ENCODE results near the gene IFT122.

The IFT122 gene

GRCh38 chr3:129528589-129529100, 88.6 kb downstream of the IFT122 start, which contains the start of gene RHO:
Gene RHO (plus strand): TSS chr3:129528639. CDS start chr3:129528734, 95 bp downstream.
- Histone ChIP-seq H3K27me3 (ENCODE audit: insufficient read depth, poor library complexity, severe bottlenecking) (no peaks in the 10 kb centered on the region), H3K27ac (replicated peaks) (no peak within 1 kb of the TSS), H3K4me3 (replicated peaks; ENCODE audit: insufficient read depth, low read length) (no peak within 1 kb of the TSS)
- DNase-seq (ENCODE audit: low read depth in 1 of 2, low spot score in 1 of 2): no peak
- TF ChIP-seq SPI1 (IDR thresholded peaks at IDR 0.05; ENCODE audit: borderline replicate concordance, low read depth): no peak
- no peak for TF ChIP-seq CTCF (IDR thresholded peaks at IDR 0.05; ENCODE audit: insufficient read depth, low read length)
- no peak for TF ChIP-seq POLR2AphosphoS5 (IDR thresholded peaks at IDR 0.05; ENCODE audit: low read depth)
- TF ChIP-seq REST (IDR thresholded peaks at IDR 0.05; ENCODE audit: insufficient replicate concordance, low read depth): no peak
- TF ChIP-seq GABPA (IDR thresholded peaks at IDR 0.05; ENCODE audit: low read depth): no peak

GRCh38 chr3:129529436-129530210, 89.6 kb downstream of the IFT122 start:
- Histone ChIP-seq H3K27me3 (ENCODE audit: insufficient read depth, poor library complexity, severe bottlenecking) (no peaks in the 10 kb centered on the region), H3K27ac (replicated peaks) (no peak overlapping the region), H3K4me3 (replicated peaks; ENCODE audit: insufficient read depth, low read length) (no peak overlapping the region)
- DNase-seq (ENCODE audit: low read depth in 1 of 2, low spot score in 1 of 2): no peak
- no peak for TF ChIP-seq REST (IDR thresholded peaks at IDR 0.05; ENCODE audit: insufficient replicate concordance, low read depth)
- TF ChIP-seq GABPA (IDR thresholded peaks at IDR 0.05; ENCODE audit: low read depth): no peak
- no peak for TF ChIP-seq SPI1 (IDR thresholded peaks at IDR 0.05; ENCODE audit: borderline replicate concordance, low read depth)
- no peak for TF ChIP-seq CTCF (IDR thresholded peaks at IDR 0.05; ENCODE audit: insufficient read depth, low read length)
- TF ChIP-seq POLR2AphosphoS5 (IDR thresholded peaks at IDR 0.05; ENCODE audit: low read depth): no peak

GRCh38 chr3:129530251-129530791, 90.3 kb downstream of the IFT122 start:
- no peak for DNase-seq (ENCODE audit: low read depth in 1 of 2, low spot score in 1 of 2)
- no peak for TF ChIP-seq GABPA (IDR thresholded peaks at IDR 0.05; ENCODE audit: low read depth)
- no peak for TF ChIP-seq POLR2AphosphoS5 (IDR thresholded peaks at IDR 0.05; ENCODE audit: low read depth)
- no peak for TF ChIP-seq REST (IDR thresholded peaks at IDR 0.05; ENCODE audit: insufficient replicate concordance, low read depth)
- no peak for TF ChIP-seq CTCF (IDR thresholded peaks at IDR 0.05; ENCODE audit: insufficient read depth, low read length)
- TF ChIP-seq SPI1 (IDR thresholded peaks at IDR 0.05; ENCODE audit: borderline replicate concordance, low read depth): no peak
- H3K27ac ChIP-seq (replicated peaks): no peak overlapping the region
- H3K27me3 ChIP-seq (ENCODE audit: insufficient read depth, poor library complexity, severe bottlenecking): no peaks in the 10 kb centered on the region
- H3K4me3 ChIP-seq (replicated peaks; ENCODE audit: insufficient read depth, low read length): no peak overlapping the region
